KBM-7 (cell line): Measurements from ENCODE around the gene NPFF.

ENCODE experiments used
- DNase-seq: peaks from one replicate; pipeline ENCODE4 v3.0.0-alpha.2; 2015
- in situ Hi-C: fragments of 300-500 bp; cut with MboI; formaldehyde crosslinking; loops from 2 replicates; pipeline ENCODE4 v1.14.3; 2020; ENCODE audit warnings: low sequenced_read_pairs, low pct_unique_long_range_greater_than_20kb, mixed read lengths

The NPFF gene

GRCh38 chr12:53459097-53459496, 48.2 kb downstream of the NPFF start:
- no peak for DNase-seq
- in situ Hi-C loops: no loop called here
